Endothelial cell of umbilical vein (primary cell): ENCODE data around the gene SUGCT.

Experiments used
- CTCF ChIP-seq, 2 donors: IDR thresholded peaks; 1 replicate in 1 of 2; 2 replicates in 1 of 2; pipeline ENCODE4 v1.5.1; 2011; ENCODE audit warnings: low read length in 2 of 2, mild to moderate bottlenecking in 2 of 2, moderate library complexity in 2 of 2, control low read depth in 1 of 2, inconsistent platforms in 1 of 2, low read depth in 1 of 2; ENCODE audit not compliant: insufficient read depth in 1 of 2; ENCODE audit errors: extremely low read depth in 1 of 2
- POLR2A ChIP-seq: IDR thresholded peaks from 2 replicates; pipeline ENCODE4 v1.6.1; 2012; ENCODE audit warnings: low read depth, mild to moderate bottlenecking, control low read depth, low read length
- POLR2AphosphoS5 ChIP-seq: IDR thresholded peaks from 2 replicates; pipeline ENCODE4 v1.6.1; 2012; ENCODE audit warnings: low read depth, mild to moderate bottlenecking, control low read depth, low read length, moderate library complexity; ENCODE audit not compliant: insufficient read depth

DNA sequence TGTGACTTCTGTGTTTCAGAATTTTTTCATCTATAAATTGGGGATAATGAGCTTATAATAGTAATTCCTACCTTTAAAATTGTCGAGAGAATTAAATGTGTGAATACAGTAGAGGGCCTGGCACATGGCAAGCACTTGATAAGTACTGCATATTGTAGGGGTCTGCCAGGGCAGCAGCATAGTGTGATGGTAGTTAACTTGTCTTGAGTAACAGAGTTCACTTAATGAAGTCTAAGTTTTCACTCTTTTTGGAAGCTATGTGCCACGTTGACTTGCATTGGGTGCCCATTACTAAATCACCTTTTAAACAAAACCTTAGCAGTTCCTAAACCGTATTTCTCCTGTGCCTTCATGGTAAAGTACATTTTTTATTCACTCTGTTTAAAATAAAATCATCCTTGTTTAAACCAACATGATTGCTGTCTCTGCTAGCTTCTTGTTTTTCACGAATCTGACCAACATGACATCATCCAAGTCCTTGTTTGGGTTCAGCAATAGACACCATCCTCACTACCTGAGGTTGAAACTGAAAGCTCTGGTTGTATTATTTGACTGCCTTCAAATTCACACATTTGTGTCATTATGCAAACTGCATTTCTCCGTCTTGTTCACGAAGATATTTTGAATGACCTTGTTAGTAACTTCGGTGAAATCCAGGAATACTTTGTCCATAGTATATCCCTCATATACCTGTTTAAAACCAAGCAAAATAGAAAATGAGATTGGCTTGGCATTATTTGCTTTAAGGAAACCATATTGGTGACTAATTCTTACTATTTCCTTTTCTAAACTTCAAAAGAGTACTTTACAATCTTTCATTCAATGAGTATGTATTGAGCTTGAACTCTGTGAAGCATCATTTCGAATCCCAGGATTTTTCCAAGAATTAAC is 340.2 kb downstream of the SUGCT start:
- TF ChIP-seq POLR2AphosphoS5 (no peak), CTCF (IDR thresholded peaks at IDR 0.05; ENCODE audit: extremely low read depth in 1 of 2, insufficient read depth in 1 of 2, low read depth in 1 of 2, low read length in 2 of 2) (no peak), POLR2A (no peak)
